GM12874 (cell line): ENCODE measurements around the gene TSKU.

Experiments
- TF ChIP-seq, protein P1 (sequence below): IDR thresholded peaks from 2 replicates; pipeline ENCODE4 v1.5.1; 2011; ENCODE audit warnings: low read depth, mild to moderate bottlenecking, control low read depth, low read length, moderate library complexity; ENCODE audit not compliant: insufficient read depth

TSKU gene

GRCh38 chr11:76823481-76824028, 40.4 kb downstream of the TSKU start:
- TF ChIP-seq, protein P1, sequence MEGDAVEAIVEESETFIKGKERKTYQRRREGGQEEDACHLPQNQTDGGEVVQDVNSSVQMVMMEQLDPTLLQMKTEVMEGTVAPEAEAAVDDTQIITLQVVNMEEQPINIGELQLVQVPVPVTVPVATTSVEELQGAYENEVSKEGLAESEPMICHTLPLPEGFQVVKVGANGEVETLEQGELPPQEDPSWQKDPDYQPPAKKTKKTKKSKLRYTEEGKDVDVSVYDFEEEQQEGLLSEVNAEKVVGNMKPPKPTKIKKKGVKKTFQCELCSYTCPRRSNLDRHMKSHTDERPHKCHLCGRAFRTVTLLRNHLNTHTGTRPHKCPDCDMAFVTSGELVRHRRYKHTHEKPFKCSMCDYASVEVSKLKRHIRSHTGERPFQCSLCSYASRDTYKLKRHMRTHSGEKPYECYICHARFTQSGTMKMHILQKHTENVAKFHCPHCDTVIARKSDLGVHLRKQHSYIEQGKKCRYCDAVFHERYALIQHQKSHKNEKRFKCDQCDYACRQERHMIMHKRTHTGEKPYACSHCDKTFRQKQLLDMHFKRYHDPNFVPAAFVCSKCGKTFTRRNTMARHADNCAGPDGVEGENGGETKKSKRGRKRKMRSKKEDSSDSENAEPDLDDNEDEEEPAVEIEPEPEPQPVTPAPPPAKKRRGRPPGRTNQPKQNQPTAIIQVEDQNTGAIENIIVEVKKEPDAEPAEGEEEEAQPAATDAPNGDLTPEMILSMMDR = no peak

- TF ChIP-seq, protein P1 = no peak
These were observed 41.2 kb downstream of the TSKU start for GRCh38 chr11:76824083-76824939.

DNA sequence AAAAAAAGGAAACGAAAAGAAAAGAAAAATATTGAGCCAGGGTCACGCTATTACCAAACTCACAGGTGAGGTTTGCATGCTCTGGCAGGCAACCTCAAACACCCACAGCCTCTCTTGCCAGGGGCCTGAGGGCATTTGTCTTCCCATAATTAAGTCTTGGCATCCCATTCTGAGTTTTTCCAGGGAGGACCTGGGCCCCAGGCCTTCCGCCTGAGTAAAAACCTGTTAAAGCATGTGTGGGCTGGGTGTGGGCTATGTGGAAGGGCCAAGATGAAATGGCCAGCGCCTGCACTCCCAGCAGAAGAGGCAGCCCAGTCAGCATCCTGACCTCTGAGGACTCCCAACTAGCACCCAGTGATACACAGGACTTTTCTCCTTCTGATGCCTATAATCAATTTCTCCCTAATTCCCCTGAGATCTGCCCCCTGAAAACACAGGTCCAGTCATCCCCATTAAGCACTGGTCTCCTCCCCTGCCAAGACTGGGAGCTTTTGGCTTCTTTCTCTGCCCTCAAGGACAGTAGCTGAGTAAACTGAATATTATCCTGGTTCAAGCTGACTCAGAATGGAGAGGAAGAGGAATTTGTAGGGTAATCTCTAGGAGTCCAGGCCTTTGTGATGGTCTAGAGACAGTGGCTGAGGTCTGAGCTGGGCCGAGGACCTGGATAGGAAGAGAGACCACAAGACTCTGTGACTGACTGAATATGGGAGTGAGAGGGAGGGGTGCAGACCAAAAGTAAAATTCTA, 42.0 kb downstream of the TSKU start:
- TF ChIP-seq, protein P1 = no peak

GRCh38 chr11:76825726-76826396, 42.7 kb downstream of the TSKU start:
- TF ChIP-seq, protein P1 = no peak

- TF ChIP-seq, protein P1 = no peak
These were observed 47.6 kb downstream of the TSKU start for GRCh38 chr11:76830639-76831327.

DNA sequence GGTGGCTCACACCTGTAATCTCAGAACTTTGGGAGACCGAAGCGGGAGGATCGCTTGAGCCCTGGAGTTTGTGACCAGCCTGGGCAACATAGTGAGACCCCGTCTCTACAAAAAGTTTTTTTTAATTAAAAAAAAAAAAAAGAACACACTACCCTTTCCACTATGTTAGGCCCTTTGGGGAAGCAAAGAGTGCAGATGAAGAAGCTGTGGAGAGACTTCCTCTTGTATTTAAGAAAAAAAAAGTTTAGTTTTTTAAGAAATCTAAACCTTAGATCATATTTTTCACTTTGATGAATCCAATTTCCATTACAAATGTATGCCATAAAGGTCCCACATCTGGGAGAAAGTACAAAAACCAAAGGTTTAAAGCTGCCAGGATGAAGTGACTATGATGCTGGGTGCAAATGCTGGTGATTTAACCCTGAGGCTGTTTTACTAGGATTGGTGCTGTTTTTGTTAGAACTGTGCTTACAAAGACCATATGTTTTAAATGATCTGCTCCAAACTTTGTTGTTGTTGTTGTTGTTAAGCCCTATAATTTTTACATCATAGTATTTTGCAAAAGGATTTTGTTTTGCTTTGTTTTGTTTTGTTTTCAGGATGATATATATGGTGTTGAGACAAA, 48.6 kb downstream of the TSKU start:
- TF ChIP-seq, protein P1 = no peak
